SK-N-SH (cell line): ENCODE data around the gene C12orf42.

ENCODE experiments used
- POLR2AphosphoS5 ChIP-seq: IDR thresholded peaks from 2 replicates; pipeline ENCODE4 v1.6.1; 2012; ENCODE audit warnings: low read depth, low read length
- RAD21 ChIP-seq: IDR thresholded peaks from 2 replicates; pipeline ENCODE4 v1.6.1; 2012; ENCODE audit warnings: mild to moderate bottlenecking, low read length

DNA sequence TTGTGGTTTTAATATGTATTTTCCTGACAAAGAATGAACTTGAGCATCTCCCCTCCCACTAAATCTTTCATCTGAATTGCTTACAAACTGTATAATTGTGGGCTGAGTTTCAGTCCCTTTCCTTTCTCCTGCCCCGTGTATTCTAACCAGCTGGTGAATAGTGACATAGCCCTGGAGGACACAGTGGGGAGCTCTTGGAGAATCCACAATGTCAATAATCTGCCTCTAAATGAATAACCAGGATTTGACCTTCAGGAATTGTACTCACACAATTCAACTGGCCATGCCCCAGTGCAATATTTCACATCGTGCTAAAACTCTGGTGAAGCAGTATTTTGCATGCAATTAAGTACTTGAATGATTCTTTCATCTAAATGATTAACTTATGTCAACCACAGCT, 177.2 kb downstream of the C12orf42 start:
- TF ChIP-seq RAD21 (no peak), POLR2AphosphoS5 (no peak)
